GM21717 (cell line): ENCODE results near the gene DAAM2.

ENCODE experiments used
- ATAC-seq: cut with Tn5 transposase; IDR thresholded peaks from one replicate; pipeline ENCODE4 v1.9.1; 2021; ENCODE audit warnings: mild to moderate bottlenecking, moderate library complexity; ENCODE audit not compliant: unreplicated experiment

DAAM2 gene

GRCh38 chr6:39816747-39817146 is 24.6 kb downstream of the DAAM2 start:
- no peak for ATAC-seq

GRCh38 chr6:39818695-39819094 is 26.5 kb downstream of the DAAM2 start:
- no peak for ATAC-seq

GRCh38 chr6:39819228-39819627 is 27.1 kb downstream of the DAAM2 start:
- ATAC-seq, result no peak

- no peak for ATAC-seq
Observed at GRCh38 chr6:39819676-39820075, 27.5 kb downstream of the DAAM2 start.

- ATAC-seq, result no peak
Observed at GRCh38 chr6:39820553-39820952, 28.4 kb downstream of the DAAM2 start.

- no peak for ATAC-seq
Observed at GRCh38 chr6:39821046-39821740, 29.0 kb downstream of the DAAM2 start.

- no peak for ATAC-seq
Observed at GRCh38 chr6:39821742-39822532, 29.8 kb downstream of the DAAM2 start.

GRCh38 chr6:39822846-39823815 is 31.0 kb downstream of the DAAM2 start:
- ATAC-seq, result no peak

- no peak for ATAC-seq
Observed at GRCh38 chr6:39824030-39824926, 32.1 kb downstream of the DAAM2 start.

GRCh38 chr6:39829331-39829730 is 37.2 kb downstream of the DAAM2 start:
- ATAC-seq, result no peak

GRCh38 chr6:39830444-39830843 is 38.3 kb downstream of the DAAM2 start:
- no peak for ATAC-seq

GRCh38 chr6:39831701-39832100 is 39.5 kb downstream of the DAAM2 start:
- no peak for ATAC-seq

- no peak for ATAC-seq
Observed at GRCh38 chr6:39834278-39834677, 42.1 kb downstream of the DAAM2 start.

- no peak for ATAC-seq
Observed at GRCh38 chr6:39834866-39835265, 42.7 kb downstream of the DAAM2 start.

GRCh38 chr6:39835821-39836295 is 43.7 kb downstream of the DAAM2 start:
- no peak for ATAC-seq

- ATAC-seq, result no peak
Observed at GRCh38 chr6:39836606-39837005, 44.4 kb downstream of the DAAM2 start.

- ATAC-seq, result no peak
Observed at GRCh38 chr6:39839445-39839844, 47.3 kb downstream of the DAAM2 start.

- ATAC-seq, result no peak
Observed at GRCh38 chr6:39840781-39841180, 48.6 kb downstream of the DAAM2 start.

- no peak for ATAC-seq
Observed at GRCh38 chr6:39841291-39841690, 49.1 kb downstream of the DAAM2 start.

GRCh38 chr6:39841923-39842322 is 49.7 kb downstream of the DAAM2 start:
- ATAC-seq, result no peak
